ENCODE results near the gene NFKB1. TPM values are rescaled to one million over a fixed set of nuclear protein-coding genes. Genes with fewer than 3 reads are reported as not detected.
A peak's percentile ranks its signal among the peaks of the same experiment; 100 is the strongest.

The NFKB1 gene
- polyA plus RNA-seq, 1 donor (not counting 4 experiments of a cell fraction or from before 2014, with no cell fraction given), result 21.8 TPM

- no peak overlapping the region for H3K27ac ChIP-seq (ENCODE audit: control insufficient read depth, insufficient read depth, low read length)
Measured at GRCh38 chr4:102534845-102535244, 33.7 kb downstream of the NFKB1 start.

GRCh38 chr4:102535398-102536082 is 34.4 kb downstream of the NFKB1 start:
- Histone ChIP-seq H3K4me2 (ENCODE audit: control insufficient read depth, extremely low read depth, insufficient read depth, low read depth, low read length) (peak overlapping the region; percentile 62), H3K79me2 (ENCODE audit: control insufficient read depth, insufficient read depth, low read length) (peaks cover 2% of the 10 kb centered on the region), H3K36me3 (ENCODE audit: control insufficient read depth in 2 of 2, extremely low read depth in 1 of 2, insufficient read depth in 2 of 2, low read length in 2 of 2) (peaks cover 0 to 4% of the 10 kb centered on the region in 2 experiments), H3K4me3 (ENCODE audit: control insufficient read depth in 2 of 3, extremely low read depth in 1 of 3, insufficient read depth in 2 of 3, low read depth in 1 of 3, low read length in 3 of 3) (peak overlapping the region in 1 of 3 experiments; percentile 16), H4K20me1 (ENCODE audit: control insufficient read depth, extremely low read depth, insufficient read depth, low read length) (no peaks in the 10 kb centered on the region), H3K27ac (ENCODE audit: control insufficient read depth, insufficient read depth, low read length) (peak overlapping the region; percentile 27), H3K9me1 (ENCODE audit: control insufficient read depth, extremely low read depth, insufficient read depth, low read length) (no peaks in the 10 kb centered on the region), H3K27me3 (ENCODE audit: control insufficient read depth, extremely low read depth, insufficient read depth, low read length) (no peaks in the 10 kb centered on the region), H3K9ac (ENCODE audit: control insufficient read depth, extremely low read depth, insufficient read depth, low read length) (no peak overlapping the region), H2AFZ (ENCODE audit: control insufficient read depth, low read length) (no peak overlapping the region), H3K4me1 (ENCODE audit: control insufficient read depth, extremely low read depth, insufficient read depth, low read length) (peaks cover 47% of the 10 kb centered on the region), H3K9me3 (ENCODE audit: control insufficient read depth, low read depth, low read length) (no peaks in the 10 kb centered on the region)
- DNase-seq (ENCODE audit: low read depth, low spot score) (peak; percentile 26), FAIRE-seq (peak; percentile 77)
- no peak for TF ChIP-seq EZH2 (IDR thresholded peaks at IDR 0.05; ENCODE audit: low read length)
- TF ChIP-seq, protein P1, sequence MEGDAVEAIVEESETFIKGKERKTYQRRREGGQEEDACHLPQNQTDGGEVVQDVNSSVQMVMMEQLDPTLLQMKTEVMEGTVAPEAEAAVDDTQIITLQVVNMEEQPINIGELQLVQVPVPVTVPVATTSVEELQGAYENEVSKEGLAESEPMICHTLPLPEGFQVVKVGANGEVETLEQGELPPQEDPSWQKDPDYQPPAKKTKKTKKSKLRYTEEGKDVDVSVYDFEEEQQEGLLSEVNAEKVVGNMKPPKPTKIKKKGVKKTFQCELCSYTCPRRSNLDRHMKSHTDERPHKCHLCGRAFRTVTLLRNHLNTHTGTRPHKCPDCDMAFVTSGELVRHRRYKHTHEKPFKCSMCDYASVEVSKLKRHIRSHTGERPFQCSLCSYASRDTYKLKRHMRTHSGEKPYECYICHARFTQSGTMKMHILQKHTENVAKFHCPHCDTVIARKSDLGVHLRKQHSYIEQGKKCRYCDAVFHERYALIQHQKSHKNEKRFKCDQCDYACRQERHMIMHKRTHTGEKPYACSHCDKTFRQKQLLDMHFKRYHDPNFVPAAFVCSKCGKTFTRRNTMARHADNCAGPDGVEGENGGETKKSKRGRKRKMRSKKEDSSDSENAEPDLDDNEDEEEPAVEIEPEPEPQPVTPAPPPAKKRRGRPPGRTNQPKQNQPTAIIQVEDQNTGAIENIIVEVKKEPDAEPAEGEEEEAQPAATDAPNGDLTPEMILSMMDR (optimal IDR thresholded peaks at IDR 0.05 in 1 of 3, IDR thresholded peaks at IDR 0.05 in 1 of 3, conservative IDR thresholded peaks at IDR 0.05 in 1 of 3; ENCODE audit: extremely low read depth in 1 of 3, insufficient read depth in 2 of 3, low read length in 3 of 3), result no peak
- dilution Hi-C loops (cut with MboI; ENCODE audit: extremely low pct_ligation_motif_present, low sequenced_read_pairs), result no loop called here

More at GRCh38 chr4:102534845-102535244, 33.7 kb downstream of the NFKB1 start:
- peak; percentile 61 for FAIRE-seq
- DNase-seq (ENCODE audit: low read depth, low spot score), result no peak
- H3K4me2 ChIP-seq (ENCODE audit: control insufficient read depth, extremely low read depth, insufficient read depth, low read depth, low read length), result no peak overlapping the region
- no peak overlapping the region for H3K4me3 ChIP-seq (ENCODE audit: control insufficient read depth in 2 of 3, extremely low read depth in 1 of 3, insufficient read depth in 2 of 3, low read depth in 1 of 3, low read length in 3 of 3)
- H3K36me3 ChIP-seq (ENCODE audit: control insufficient read depth in 2 of 2, extremely low read depth in 1 of 2, insufficient read depth in 2 of 2, low read length in 2 of 2), result peaks cover 0 to 3% of the 10 kb centered on the region in 2 experiments
- no peaks in the 10 kb centered on the region for H3K27me3 ChIP-seq (ENCODE audit: control insufficient read depth, extremely low read depth, insufficient read depth, low read length)
- H3K4me1 ChIP-seq (ENCODE audit: control insufficient read depth, extremely low read depth, insufficient read depth, low read length), result peaks cover 47% of the 10 kb centered on the region
- peaks cover 2% of the 10 kb centered on the region for H3K79me2 ChIP-seq (ENCODE audit: control insufficient read depth, insufficient read depth, low read length)
- no peaks in the 10 kb centered on the region for H3K9me1 ChIP-seq (ENCODE audit: control insufficient read depth, extremely low read depth, insufficient read depth, low read length)
- dilution Hi-C loops (cut with MboI; ENCODE audit: extremely low pct_ligation_motif_present, low sequenced_read_pairs), result no loop called here
- no peaks in the 10 kb centered on the region for H4K20me1 ChIP-seq (ENCODE audit: control insufficient read depth, extremely low read depth, insufficient read depth, low read length)
- no peak overlapping the region for H3K9ac ChIP-seq (ENCODE audit: control insufficient read depth, extremely low read depth, insufficient read depth, low read length)
- TF ChIP-seq EZH2 (IDR thresholded peaks at IDR 0.05; ENCODE audit: low read length), result no peak
- TF ChIP-seq, protein P1 (optimal IDR thresholded peaks at IDR 0.05 in 1 of 3, IDR thresholded peaks at IDR 0.05 in 1 of 3, conservative IDR thresholded peaks at IDR 0.05 in 1 of 3; ENCODE audit: extremely low read depth in 1 of 3, insufficient read depth in 2 of 3, low read length in 3 of 3), result no peak
- H2AFZ ChIP-seq (ENCODE audit: control insufficient read depth, low read length), result no peak overlapping the region
- H3K9me3 ChIP-seq (ENCODE audit: control insufficient read depth, low read depth, low read length), result no peaks in the 10 kb centered on the region

All from keratinocyte (primary cell).